Measurements from ENCODE around the gene COL6A1. TPM values are rescaled to one million over a fixed set of nuclear protein-coding genes. Genes with fewer than 3 reads are reported as not detected.

The COL6A1 gene
- total and polyA plus RNA-seq, 2 of the 13 experiments (the other 11 are each of a cell fraction or from before 2014, with no cell fraction given): 3.1 to 4.8 TPM

DNA sequence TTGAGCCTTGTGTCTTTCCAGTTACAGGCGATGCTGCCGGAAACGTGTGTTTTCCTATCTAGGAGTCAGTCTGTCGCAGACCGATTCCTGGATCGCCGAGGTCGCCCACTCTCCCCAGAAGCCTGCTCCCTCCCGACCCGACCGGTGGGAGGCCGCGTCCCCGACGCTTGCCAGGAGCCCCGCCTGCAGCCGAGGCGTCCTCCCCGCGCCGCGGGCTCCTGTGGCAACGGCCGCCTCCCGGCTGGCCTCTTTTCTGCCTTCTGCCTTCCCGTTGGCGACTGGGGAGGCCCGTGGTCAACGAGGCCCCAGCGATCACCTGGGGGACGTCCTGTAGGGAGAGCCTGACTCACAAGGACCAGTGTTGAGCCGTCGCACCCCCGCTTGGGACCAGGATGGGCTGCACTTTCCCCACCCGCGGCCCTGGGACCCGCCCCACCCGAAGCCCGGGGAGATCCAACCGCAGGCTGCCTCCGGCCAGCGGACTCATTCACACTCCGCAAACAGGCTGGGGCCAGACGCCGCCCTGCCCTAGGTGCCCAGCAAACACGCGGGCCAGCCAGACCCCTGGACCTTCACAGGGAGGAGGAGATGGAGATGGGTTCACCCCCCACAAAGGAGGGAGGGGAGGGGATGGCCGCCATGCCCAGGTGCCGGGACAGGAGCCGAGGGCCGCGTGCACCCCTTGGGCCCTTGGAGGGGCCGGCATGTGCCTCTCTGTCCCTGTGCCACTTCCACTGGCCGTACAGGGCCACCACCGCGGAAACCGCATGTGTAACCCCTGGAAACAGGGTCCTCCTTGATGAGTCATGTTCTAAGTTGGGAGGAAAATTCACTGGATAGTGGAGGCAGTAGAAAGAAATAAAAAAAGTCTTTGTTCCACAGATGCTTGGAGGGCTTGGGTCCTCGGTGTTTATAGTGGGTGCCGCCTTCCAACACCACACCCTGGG is 7.2 kb upstream of the COL6A1 start (continued):
- TF ChIP-seq, protein P1, sequence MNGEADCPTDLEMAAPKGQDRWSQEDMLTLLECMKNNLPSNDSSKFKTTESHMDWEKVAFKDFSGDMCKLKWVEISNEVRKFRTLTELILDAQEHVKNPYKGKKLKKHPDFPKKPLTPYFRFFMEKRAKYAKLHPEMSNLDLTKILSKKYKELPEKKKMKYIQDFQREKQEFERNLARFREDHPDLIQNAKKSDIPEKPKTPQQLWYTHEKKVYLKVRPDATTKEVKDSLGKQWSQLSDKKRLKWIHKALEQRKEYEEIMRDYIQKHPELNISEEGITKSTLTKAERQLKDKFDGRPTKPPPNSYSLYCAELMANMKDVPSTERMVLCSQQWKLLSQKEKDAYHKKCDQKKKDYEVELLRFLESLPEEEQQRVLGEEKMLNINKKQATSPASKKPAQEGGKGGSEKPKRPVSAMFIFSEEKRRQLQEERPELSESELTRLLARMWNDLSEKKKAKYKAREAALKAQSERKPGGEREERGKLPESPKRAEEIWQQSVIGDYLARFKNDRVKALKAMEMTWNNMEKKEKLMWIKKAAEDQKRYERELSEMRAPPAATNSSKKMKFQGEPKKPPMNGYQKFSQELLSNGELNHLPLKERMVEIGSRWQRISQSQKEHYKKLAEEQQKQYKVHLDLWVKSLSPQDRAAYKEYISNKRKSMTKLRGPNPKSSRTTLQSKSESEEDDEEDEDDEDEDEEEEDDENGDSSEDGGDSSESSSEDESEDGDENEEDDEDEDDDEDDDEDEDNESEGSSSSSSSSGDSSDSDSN (CRISPR knock-in tag; IDR thresholded peaks at IDR 0.05): 0 out of 2 replicates have a peak, but pooled peaks have one; percentile 30
- peak; percentile 17; the same call in 1 of the 2 replicates for TF ChIP-seq MYC (CRISPR knock-in tag; IDR thresholded peaks at IDR 0.05; ENCODE audit: borderline replicate concordance)
- 0 out of 2 replicates have a peak, but pooled peaks have one; percentile 8 for TF ChIP-seq GABPB1 (CRISPR knock-in tag; IDR thresholded peaks at IDR 0.05)
- 0 out of 2 replicates have a peak, but pooled peaks have one; percentile 2 for TF ChIP-seq SAP130 (CRISPR knock-in tag; IDR thresholded peaks at IDR 0.05; ENCODE audit: low read depth)

DNA sequence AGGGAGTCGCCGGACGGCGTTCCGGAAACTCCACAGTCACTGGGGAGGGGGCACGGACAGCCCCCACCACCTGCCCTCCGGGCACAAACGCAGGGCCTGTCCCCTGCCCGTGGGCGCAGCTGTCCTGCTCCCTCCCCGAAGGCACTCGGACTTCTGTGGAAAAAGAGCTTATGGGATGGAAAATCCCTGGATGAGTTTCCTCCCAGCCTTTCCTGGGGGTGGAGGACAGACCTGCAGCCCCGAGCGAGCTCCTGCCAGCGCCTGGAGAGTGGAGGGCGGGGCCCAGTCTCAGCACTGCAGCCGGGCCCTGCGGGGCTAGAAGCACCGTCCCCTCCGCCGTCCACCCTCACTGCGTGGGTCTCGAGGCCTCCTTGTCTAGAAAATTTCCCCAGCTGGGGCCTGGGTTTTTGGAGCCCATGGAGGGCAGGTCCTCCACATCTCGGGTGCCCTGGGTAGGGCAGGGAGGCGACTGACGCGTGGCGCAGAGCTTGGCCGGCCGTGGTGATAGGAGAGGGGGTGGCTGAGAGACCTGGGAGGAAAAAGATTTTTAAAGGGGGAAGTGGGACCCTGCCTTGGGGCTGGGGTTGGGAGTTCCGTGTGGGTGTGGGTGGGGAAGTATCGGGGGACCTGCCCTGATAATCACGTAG is 6.4 kb upstream of the COL6A1 start:
- 0 out of 2 replicates have a peak overlapping the region, but pooled peaks have one; percentile 76 for H3K4me2 ChIP-seq (ENCODE audit: low read depth, low read length)

More for the DNA sequence above, 6.4 kb upstream of the COL6A1 start:
- Histone ChIP-seq H3K4me1 (ENCODE audit: insufficient read depth, low read length) (peaks cover 31% of the 10 kb centered on the region), H3K27me3 (ENCODE audit: control insufficient read depth in 1 of 2, insufficient read depth in 2 of 2, low read length in 2 of 2) (peaks cover 19 to 59% of the 10 kb centered on the region in 2 experiments), H4K20me1 (ENCODE audit: insufficient read depth, low read length) (no peaks in the 10 kb centered on the region), H3K9ac (ENCODE audit: insufficient read depth, low read depth, low read length) (no peak overlapping the region), H3K4me3 (replicated peaks in 1 of 3; ENCODE audit: insufficient read depth in 1 of 3, low read depth in 2 of 3, low read length in 3 of 3) (no peak overlapping the region), H3K27ac (ENCODE audit: extremely low read length, insufficient read depth, low read length) (no peak overlapping the region), H2AFZ (ENCODE audit: low read length) (no peak overlapping the region), H3K9me3 (ENCODE audit: low read length) (no peaks in the 10 kb centered on the region), H3K36me3 (replicated peaks in 1 of 2; ENCODE audit: control insufficient read depth in 1 of 2, insufficient read depth in 2 of 2, low read length in 2 of 2) (no peaks in the 10 kb centered on the region), H3K79me2 (ENCODE audit: insufficient read depth, low read length) (no peaks in the 10 kb centered on the region)
- WGBS (ENCODE audit: low lambda C conversion rate): 49% methylated on average over 13 of the region's 33 CpGs
- TF ChIP-seq XRCC5 (optimal IDR thresholded peaks at IDR 0.05; ENCODE audit: low read length) (peak; percentile 46), GABPA (IDR thresholded peaks at IDR 0.05; ENCODE audit: low read depth, low read length) (no peak), GABPA (CRISPR knock-in tag; IDR thresholded peaks at IDR 0.05; ENCODE audit: low read depth) (no peak)
- TF ChIP-seq, protein P2, sequence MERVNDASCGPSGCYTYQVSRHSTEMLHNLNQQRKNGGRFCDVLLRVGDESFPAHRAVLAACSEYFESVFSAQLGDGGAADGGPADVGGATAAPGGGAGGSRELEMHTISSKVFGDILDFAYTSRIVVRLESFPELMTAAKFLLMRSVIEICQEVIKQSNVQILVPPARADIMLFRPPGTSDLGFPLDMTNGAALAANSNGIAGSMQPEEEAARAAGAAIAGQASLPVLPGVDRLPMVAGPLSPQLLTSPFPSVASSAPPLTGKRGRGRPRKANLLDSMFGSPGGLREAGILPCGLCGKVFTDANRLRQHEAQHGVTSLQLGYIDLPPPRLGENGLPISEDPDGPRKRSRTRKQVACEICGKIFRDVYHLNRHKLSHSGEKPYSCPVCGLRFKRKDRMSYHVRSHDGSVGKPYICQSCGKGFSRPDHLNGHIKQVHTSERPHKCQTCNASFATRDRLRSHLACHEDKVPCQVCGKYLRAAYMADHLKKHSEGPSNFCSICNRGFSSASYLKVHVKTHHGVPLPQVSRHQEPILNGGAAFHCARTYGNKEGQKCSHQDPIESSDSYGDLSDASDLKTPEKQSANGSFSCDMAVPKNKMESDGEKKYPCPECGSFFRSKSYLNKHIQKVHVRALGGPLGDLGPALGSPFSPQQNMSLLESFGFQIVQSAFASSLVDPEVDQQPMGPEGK (CRISPR knock-in tag; IDR thresholded peaks at IDR 0.05): peak; percentile 33; the same call in 1 of the 2 replicates
- POLR2A ChIA-PET: no interaction called here
- CTCF ChIA-PET (ENCODE audit: low intra/inter-chr PET ratio, low total read pairs): no interaction called here
- intact Hi-C loops (cut with micrococcal nuclease; ENCODE audit: unreplicated experiment) (loop anchor here (10.0 kb wide), 1 partner anchor 220 kb away; no protein-coding TSS in a partner anchor), in situ Hi-C loops (cut with HindIII; ENCODE audit: extremely low pct_ligation_motif_present, low pct_unique_long_range_greater_than_20kb) (loop anchor here (10.0 kb wide), 1 partner anchor 310 kb away; the partner anchor contains the start of genes MCM3AP and YBEY)
- FAIRE-seq (no peak), DNase-seq (ENCODE audit: low spot score) (no peak), ATAC-seq (no peak)
- no TSS peak for BruUV-seq (replicated peaks)

Data from HepG2 (cell line).